Peyer's patch (tissue), 4 donors: Measurements from ENCODE around the gene SLC35F5. TPM values are rescaled to one million over a fixed set of nuclear protein-coding genes. Genes with fewer than 3 reads are reported as not detected.
A peak's percentile ranks its signal among the peaks of the same experiment; 100 is the strongest.

Experiments
- DNase-seq, 3 donors: peaks; one replicate each; pipeline ENCODE4 v3.0.0-alpha.2; 2017 to 2019
- H3K27ac ChIP-seq, 4 donors: fragments of 200-600 bp; sonication (generic); one replicate each; pipeline ENCODE4 v1.5.1; 2016 to 2019
- H3K27me3 ChIP-seq, 2 donors: fragments of 200-600 bp; sonication (generic); one replicate each; pipeline ENCODE4 v1.5.1; 2019
- H3K36me3 ChIP-seq, 3 donors: fragments of 200-600 bp; sonication (generic); one replicate each; pipeline ENCODE4 v1.5.1; 2016 to 2019
- H3K4me1 ChIP-seq, 4 donors: fragments of 200-600 bp; sonication (generic); one replicate each; pipeline ENCODE4 v1.5.1; 2016 to 2019
- H3K4me3 ChIP-seq, 4 donors: fragments of 200-600 bp; sonication (generic); 1 replicate in 3 of 4; 2 replicates in 1 of 4; pipeline ENCODE4 v1.5.1; 2016 to 2019; ENCODE audit warnings: mild to moderate bottlenecking in 1 of 4
- H3K9me3 ChIP-seq, 4 donors: fragments of 200-600 bp; sonication (generic); one replicate each; pipeline ENCODE4 v1.5.1; 2016 to 2019; ENCODE audit warnings: mild to moderate bottlenecking in 1 of 4
- CTCF ChIP-seq, 6 experiments: fragments of 450-650 bp in 4 of 6; fragments of 200-600 bp in 2 of 6; sonication (generic) in 1 of 6; IDR thresholded peaks; one replicate each; pipeline ENCODE4 v1.5.1; 2017 to 2019; ENCODE audit warnings: antibody characterized with exemption in 6 of 6, mild to moderate bottlenecking in 3 of 6, moderate library complexity in 1 of 6
- POLR2A ChIP-seq, 2 donors: fragments of 450-650 bp; IDR thresholded peaks; one replicate each; pipeline ENCODE4 v1.5.1; 2017; ENCODE audit warnings: antibody characterized with exemption in 2 of 2, mild to moderate bottlenecking in 2 of 2, moderate library complexity in 2 of 2
- total RNA-seq, 4 donors: library from RNA; depleted of rRNA; stranded (reverse); fragments of >200 nt; gene quantifications; one replicate each; pipeline ENCODE4 v1.1.0, GENCODE V29; 2016

SLC35F5 gene
- 100 to 1,000 TPM in 3 of 4 donors, 10 to 100 TPM in 1; 49.5 to 211 (median 153) TPM for total RNA-seq

GRCh38 chr2:113756355-113757137 is at the start of gene SLC35F5:
SLC35F5 (minus strand) TSS chr2:113756642; CDS start chr2:113756409, 233 bp downstream.
- Histone ChIP-seq H3K9me3 (no peaks in the 10 kb centered on the region), H3K4me3 (peak within 1 kb of the TSS; percentile 87 to 100 (median 89)), H3K27me3 (no peaks in the 10 kb centered on the region), H3K4me1 (peaks cover 0 to 4% (median 0%) of the 10 kb centered on the region in 4 donors), H3K27ac (peak within 1 kb of the TSS; percentile 94 to 99 (median 94)), H3K36me3 (peaks cover 0 to 1% (median 0%) of the 10 kb centered on the region in 3 donors)
- peak; percentile 88 to 95 for TF ChIP-seq POLR2A (IDR thresholded peaks at IDR 0.05)
- TF ChIP-seq CTCF (IDR thresholded peaks at IDR 0.05): peak in 2 of 6 experiments; percentile 1 to 12
- peak; percentile 90 to 97 (median 97) for DNase-seq

- no peaks in the 10 kb centered on the region for H3K27me3 ChIP-seq
- DNase-seq: no peak
- TF ChIP-seq POLR2A (IDR thresholded peaks at IDR 0.05) (no peak), CTCF (IDR thresholded peaks at IDR 0.05) (no peak)
- no peak overlapping the region for H3K27ac ChIP-seq
- H3K9me3 ChIP-seq: no peaks in the 10 kb centered on the region
- no peaks in the 10 kb centered on the region for H3K4me1 ChIP-seq
- no peak overlapping the region for H3K4me3 ChIP-seq
- H3K36me3 ChIP-seq: no peaks in the 10 kb centered on the region
Measured at GRCh38 chr2:113799375-113799774, 42.9 kb upstream of the SLC35F5 start.

GRCh38 chr2:113797237-113797636 is 40.8 kb upstream of the SLC35F5 start:
- Histone ChIP-seq H3K4me1 (no peaks in the 10 kb centered on the region), H3K27ac (no peak overlapping the region), H3K36me3 (no peaks in the 10 kb centered on the region), H3K9me3 (no peaks in the 10 kb centered on the region), H3K27me3 (no peaks in the 10 kb centered on the region), H3K4me3 (no peak overlapping the region)
- TF ChIP-seq POLR2A (IDR thresholded peaks at IDR 0.05): no peak
- TF ChIP-seq CTCF (IDR thresholded peaks at IDR 0.05): no peak
- DNase-seq: no peak

- Histone ChIP-seq H3K27ac (no peak overlapping the region), H3K4me3 (no peak overlapping the region), H3K9me3 (no peaks in the 10 kb centered on the region), H3K36me3 (no peaks in the 10 kb centered on the region), H3K27me3 (no peaks in the 10 kb centered on the region), H3K4me1 (no peaks in the 10 kb centered on the region)
- no peak for DNase-seq
- no peak for TF ChIP-seq POLR2A (IDR thresholded peaks at IDR 0.05)
- no peak for TF ChIP-seq CTCF (IDR thresholded peaks at IDR 0.05)
Measured at GRCh38 chr2:113796592-113797175, 40.2 kb upstream of the SLC35F5 start.

- H3K36me3 ChIP-seq: no peaks in the 10 kb centered on the region
- no peaks in the 10 kb centered on the region for H3K9me3 ChIP-seq
- DNase-seq: no peak
- no peak overlapping the region for H3K4me3 ChIP-seq
- no peaks in the 10 kb centered on the region for H3K27me3 ChIP-seq
- no peaks in the 10 kb centered on the region for H3K4me1 ChIP-seq
- TF ChIP-seq CTCF (IDR thresholded peaks at IDR 0.05) (no peak), POLR2A (IDR thresholded peaks at IDR 0.05) (no peak)
- H3K27ac ChIP-seq: no peak overlapping the region
Measured at GRCh38 chr2:113795405-113795920, 39.0 kb upstream of the SLC35F5 start.
